ENCODE measurements around the gene DOK1. TPM values are rescaled to one million over a fixed set of nuclear protein-coding genes. Genes with fewer than 3 reads are reported as not detected.
A peak's percentile ranks its signal among the peaks of the same experiment; 100 is the strongest.

The DOK1 gene
- total and polyA plus RNA-seq, 2 donors from 2014 or later: 11.3 to 16.7 TPM

DNA sequence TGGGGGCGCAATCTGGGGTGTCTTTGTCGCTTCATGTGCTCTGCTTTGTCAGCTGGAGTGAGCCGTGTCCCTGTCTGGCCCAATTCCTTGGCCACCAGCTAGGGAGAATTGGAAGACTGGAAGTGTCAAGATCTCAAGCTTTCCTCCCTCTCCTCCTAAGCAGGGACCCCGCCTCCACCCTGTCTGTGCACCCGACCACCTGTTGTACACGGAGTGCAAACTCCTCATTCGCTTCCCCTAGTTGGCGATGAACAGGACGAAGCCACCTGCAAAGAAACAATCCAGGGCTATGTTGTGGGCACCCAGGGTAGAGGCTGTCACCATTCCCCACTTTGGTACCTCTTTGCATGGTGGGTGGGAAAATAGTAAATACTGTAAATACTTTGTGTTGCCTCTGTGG, 26.8 kb upstream of the DOK1 start:
- FAIRE-seq (no peak), DNase-seq (no peak)
- H3K9me3 ChIP-seq (ENCODE audit: control insufficient read depth in 2 of 3, insufficient read depth in 1 of 3, low read length in 3 of 3): no peaks in the 10 kb centered on the region
- H3K4me1 ChIP-seq (ENCODE audit: control insufficient read depth in 2 of 3, insufficient read depth in 2 of 3, low read depth in 1 of 3, low read length in 3 of 3): peaks cover 4 to 16% (median 7%) of the 10 kb centered on the region in 3 donors
- H3K27ac ChIP-seq (ENCODE audit: low read depth in 2 of 2, low read length in 2 of 2): no peak overlapping the region
- no peaks in the 10 kb centered on the region for H3K27me3 ChIP-seq (ENCODE audit: control insufficient read depth, insufficient read depth, low read length)
- no peak overlapping the region for H3K9ac ChIP-seq (ENCODE audit: low read length in 3 of 3)
- intact Hi-C loops (cut with DNase I): no loop called here
- H3K36me3 ChIP-seq (ENCODE audit: control insufficient read depth in 2 of 3, insufficient read depth in 3 of 3, low read length in 3 of 3): peaks cover 0 to 30% (median 15%) of the 10 kb centered on the region in 3 donors
- no peak overlapping the region for H3K4me3 ChIP-seq (ENCODE audit: low read length in 3 of 3)
- TF ChIP-seq, protein P1, sequence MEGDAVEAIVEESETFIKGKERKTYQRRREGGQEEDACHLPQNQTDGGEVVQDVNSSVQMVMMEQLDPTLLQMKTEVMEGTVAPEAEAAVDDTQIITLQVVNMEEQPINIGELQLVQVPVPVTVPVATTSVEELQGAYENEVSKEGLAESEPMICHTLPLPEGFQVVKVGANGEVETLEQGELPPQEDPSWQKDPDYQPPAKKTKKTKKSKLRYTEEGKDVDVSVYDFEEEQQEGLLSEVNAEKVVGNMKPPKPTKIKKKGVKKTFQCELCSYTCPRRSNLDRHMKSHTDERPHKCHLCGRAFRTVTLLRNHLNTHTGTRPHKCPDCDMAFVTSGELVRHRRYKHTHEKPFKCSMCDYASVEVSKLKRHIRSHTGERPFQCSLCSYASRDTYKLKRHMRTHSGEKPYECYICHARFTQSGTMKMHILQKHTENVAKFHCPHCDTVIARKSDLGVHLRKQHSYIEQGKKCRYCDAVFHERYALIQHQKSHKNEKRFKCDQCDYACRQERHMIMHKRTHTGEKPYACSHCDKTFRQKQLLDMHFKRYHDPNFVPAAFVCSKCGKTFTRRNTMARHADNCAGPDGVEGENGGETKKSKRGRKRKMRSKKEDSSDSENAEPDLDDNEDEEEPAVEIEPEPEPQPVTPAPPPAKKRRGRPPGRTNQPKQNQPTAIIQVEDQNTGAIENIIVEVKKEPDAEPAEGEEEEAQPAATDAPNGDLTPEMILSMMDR (IDR thresholded peaks at IDR 0.05; ENCODE audit: borderline replicate concordance, extremely low read depth, insufficient read depth): no peak

DNA sequence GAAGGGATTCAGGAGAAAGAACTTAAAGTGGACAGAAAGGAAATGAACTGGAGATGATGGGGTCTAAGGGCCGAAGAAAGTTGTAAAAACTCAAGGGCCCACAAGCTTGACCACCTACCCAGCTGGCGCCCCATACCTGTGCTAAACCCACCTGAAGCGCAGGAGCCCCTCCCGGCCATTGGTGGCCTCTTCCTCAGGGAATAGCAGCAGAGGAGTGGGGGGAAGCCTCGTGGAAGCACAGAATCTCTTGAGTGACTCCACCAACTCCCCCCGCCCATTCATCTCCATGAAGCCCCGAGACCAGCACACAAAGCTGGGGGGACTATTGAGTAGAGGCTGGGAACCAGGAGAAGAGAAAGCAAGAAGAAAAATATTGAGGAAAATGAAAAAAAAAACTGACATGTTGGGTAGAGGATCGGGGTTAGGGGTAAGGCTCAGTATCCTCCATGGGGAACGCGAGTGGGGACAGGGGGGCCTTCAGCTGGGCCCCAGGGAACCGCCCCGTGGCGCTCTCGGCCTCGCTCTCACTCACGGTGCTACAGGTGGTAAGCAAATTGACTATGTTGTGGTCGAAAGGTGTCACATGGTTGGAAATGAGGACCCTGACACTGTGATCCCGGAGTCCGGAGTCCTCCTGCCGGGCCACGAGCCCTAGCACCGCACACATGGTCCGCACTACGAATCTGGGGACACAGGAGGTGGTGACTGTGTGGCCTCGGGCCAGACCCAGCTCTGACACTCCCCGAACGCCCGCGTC, 25.7 kb upstream of the DOK1 start:
- peaks cover 4 to 16% (median 7%) of the 10 kb centered on the region in 3 donors for H3K4me1 ChIP-seq (ENCODE audit: control insufficient read depth in 2 of 3, insufficient read depth in 2 of 3, low read depth in 1 of 3, low read length in 3 of 3)
- intact Hi-C loops (cut with DNase I): no loop called here
- FAIRE-seq (no peak), DNase-seq (peak in 3 of 5 donors; percentile 14 to 74 (median 73))
- H3K9ac ChIP-seq (ENCODE audit: low read length in 3 of 3): peak overlapping the region; percentile 71 to 84 (median 83)
- no peaks in the 10 kb centered on the region for H3K27me3 ChIP-seq (ENCODE audit: control insufficient read depth, insufficient read depth, low read length)
- TF ChIP-seq, protein P1 (IDR thresholded peaks at IDR 0.05; ENCODE audit: borderline replicate concordance, extremely low read depth, insufficient read depth): no peak
- peak overlapping the region; percentile 87 to 96 (median 91) for H3K4me3 ChIP-seq (ENCODE audit: low read length in 3 of 3)
- peaks cover 0 to 32% (median 19%) of the 10 kb centered on the region in 3 donors for H3K36me3 ChIP-seq (ENCODE audit: control insufficient read depth in 2 of 3, insufficient read depth in 3 of 3, low read length in 3 of 3)
- H3K9me3 ChIP-seq (ENCODE audit: control insufficient read depth in 2 of 3, insufficient read depth in 1 of 3, low read length in 3 of 3): no peaks in the 10 kb centered on the region
- H3K27ac ChIP-seq (ENCODE audit: low read depth in 2 of 2, low read length in 2 of 2): peak overlapping the region; percentile 30 to 79

DNA sequence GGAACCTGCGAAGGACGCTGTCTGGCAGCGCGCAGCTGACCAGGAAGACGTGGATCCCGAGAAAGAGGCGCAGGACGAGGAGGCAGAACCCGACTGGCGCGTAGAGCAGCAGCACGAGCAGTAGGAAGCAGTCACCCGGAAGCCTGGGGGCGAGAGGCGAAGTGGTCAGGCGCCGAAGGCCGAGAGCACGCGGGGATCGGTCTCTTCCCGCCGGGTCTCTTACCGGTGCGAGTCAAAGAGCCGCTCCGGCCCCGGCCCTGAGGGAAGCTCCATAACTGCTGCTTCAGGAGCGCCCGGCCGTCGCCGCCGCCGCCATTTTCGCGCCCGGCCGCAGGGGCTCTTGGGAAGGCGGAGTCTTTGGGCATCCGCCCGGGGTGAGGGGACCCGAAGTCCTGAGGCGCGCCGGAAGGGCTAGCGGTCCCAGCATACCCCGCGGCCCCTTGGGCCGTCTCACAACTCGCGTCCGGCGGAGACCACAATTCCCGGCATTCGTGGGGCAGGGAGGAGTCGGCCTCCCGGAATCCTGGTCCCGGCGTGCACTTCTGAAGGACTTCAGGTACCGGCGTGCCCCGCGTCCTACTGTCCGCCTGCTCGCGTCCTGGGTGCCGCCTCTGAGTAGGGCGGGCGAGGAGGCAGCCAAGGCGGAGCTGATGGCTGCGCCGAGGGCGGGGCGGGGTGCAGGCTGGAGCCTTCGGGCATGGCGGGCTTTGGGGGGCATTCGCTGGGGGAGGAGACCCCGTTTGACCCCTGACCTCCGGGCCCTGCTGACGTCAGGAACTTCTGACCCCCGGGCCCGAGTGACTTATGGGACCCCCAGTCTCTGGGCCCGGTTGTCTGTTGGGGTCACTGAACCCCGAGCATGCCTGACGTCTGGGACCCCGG, 24.9 kb upstream of the DOK1 start, which contains the start of the genes AUP1 and HTRA2:
Gene AUP1 (minus strand): TSS at position 350 of the 882 bp plus-strand sequence. CDS start 77 bp downstream, at position 273.
Gene HTRA2 (plus strand): TSS at position 577 of the 882 bp plus-strand sequence. CDS start 74 bp downstream, at position 651.
- peak; percentile 99 to 100 (median 99) for DNase-seq
- Histone ChIP-seq H3K9me3 (ENCODE audit: control insufficient read depth in 2 of 3, insufficient read depth in 1 of 3, low read length in 3 of 3) (no peaks in the 10 kb centered on the region), H3K4me3 (ENCODE audit: low read length in 3 of 3) (peak within 1 kb of the TSS; percentile 87 to 96 (median 91)), H3K27ac (ENCODE audit: low read depth in 2 of 2, low read length in 2 of 2) (peak within 1 kb of the TSS; percentile 69 to 79), H3K36me3 (ENCODE audit: control insufficient read depth in 2 of 3, insufficient read depth in 3 of 3, low read length in 3 of 3) (peaks cover 0 to 32% (median 19%) of the 10 kb centered on the region in 3 donors), H3K9ac (ENCODE audit: low read length in 3 of 3) (peak within 1 kb of the TSS; percentile 71 to 84 (median 83)), H3K4me1 (ENCODE audit: control insufficient read depth in 2 of 3, insufficient read depth in 2 of 3, low read depth in 1 of 3, low read length in 3 of 3) (peaks cover 4 to 16% (median 7%) of the 10 kb centered on the region in 3 donors), H3K27me3 (ENCODE audit: control insufficient read depth, insufficient read depth, low read length) (no peaks in the 10 kb centered on the region)
- intact Hi-C loops (cut with DNase I): no loop called here
- FAIRE-seq: no peak
- TF ChIP-seq, protein P1 (IDR thresholded peaks at IDR 0.05; ENCODE audit: borderline replicate concordance, extremely low read depth, insufficient read depth): peak; percentile 1

Data from kidney (tissue), 14 donors.